ENCODE data around the gene ELOVL7.

DNA sequence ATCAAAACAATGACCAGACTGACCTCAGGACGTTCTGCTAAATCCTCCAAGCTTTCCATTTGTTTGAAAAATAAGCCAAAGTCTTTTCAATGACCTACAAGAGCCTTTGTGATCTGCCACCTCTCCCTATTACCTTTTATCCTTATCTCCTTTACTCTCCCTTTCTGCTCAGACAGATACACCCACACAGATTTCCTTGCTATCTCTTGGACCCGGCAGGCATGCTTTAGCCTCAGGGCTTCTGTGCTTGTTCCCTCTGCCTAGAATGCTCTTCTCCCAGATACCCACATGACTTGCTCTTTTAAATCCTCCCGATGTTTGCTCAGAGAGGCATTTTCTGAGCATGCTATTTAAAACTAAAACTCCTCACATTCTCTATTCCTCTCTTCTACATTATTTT is 8.9 kb upstream of the ELOVL7 start:
- TF ChIP-seq, protein P1, sequence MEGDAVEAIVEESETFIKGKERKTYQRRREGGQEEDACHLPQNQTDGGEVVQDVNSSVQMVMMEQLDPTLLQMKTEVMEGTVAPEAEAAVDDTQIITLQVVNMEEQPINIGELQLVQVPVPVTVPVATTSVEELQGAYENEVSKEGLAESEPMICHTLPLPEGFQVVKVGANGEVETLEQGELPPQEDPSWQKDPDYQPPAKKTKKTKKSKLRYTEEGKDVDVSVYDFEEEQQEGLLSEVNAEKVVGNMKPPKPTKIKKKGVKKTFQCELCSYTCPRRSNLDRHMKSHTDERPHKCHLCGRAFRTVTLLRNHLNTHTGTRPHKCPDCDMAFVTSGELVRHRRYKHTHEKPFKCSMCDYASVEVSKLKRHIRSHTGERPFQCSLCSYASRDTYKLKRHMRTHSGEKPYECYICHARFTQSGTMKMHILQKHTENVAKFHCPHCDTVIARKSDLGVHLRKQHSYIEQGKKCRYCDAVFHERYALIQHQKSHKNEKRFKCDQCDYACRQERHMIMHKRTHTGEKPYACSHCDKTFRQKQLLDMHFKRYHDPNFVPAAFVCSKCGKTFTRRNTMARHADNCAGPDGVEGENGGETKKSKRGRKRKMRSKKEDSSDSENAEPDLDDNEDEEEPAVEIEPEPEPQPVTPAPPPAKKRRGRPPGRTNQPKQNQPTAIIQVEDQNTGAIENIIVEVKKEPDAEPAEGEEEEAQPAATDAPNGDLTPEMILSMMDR (IDR thresholded peaks at IDR 0.05), result no peak
- TF ChIP-seq POLR2A (IDR thresholded peaks at IDR 0.05), result no peak

Measured in ovary (tissue), 3 donors.